ENCODE measurements around the gene RDH11. TPM values are rescaled to one million over a fixed set of nuclear protein-coding genes. Genes with fewer than 3 reads are reported as not detected.

Gene RDH11
- total and polyA plus RNA-seq, 2 donors (not counting 3 experiments of a cell fraction or from before 2014, with no cell fraction given) = 79.8 to 93.2 TPM

GRCh38 chr14:67666750-67667449 lies 28.7 kb downstream of the RDH11 start:
- DNase-seq (ENCODE audit: low read depth, low spot score) (peak; percentile 78), FAIRE-seq (peak; percentile 89)
- Histone ChIP-seq H3K4me1 (ENCODE audit: control insufficient read depth, extremely low read depth, insufficient read depth, low read length) (no peaks in the 10 kb centered on the region), H3K4me2 (ENCODE audit: insufficient read depth, low read length) (no peak overlapping the region), H3K36me3 (ENCODE audit: control insufficient read depth in 2 of 2, extremely low read depth in 1 of 2, insufficient read depth in 2 of 2, low read length in 2 of 2) (no peaks in the 10 kb centered on the region), H3K27ac (ENCODE audit: insufficient read depth, low read depth, low read length) (no peak overlapping the region), H4K20me1 (replicated peaks; ENCODE audit: control insufficient read depth, extremely low read depth, insufficient read depth, low read length) (peaks cover 4% of the 10 kb centered on the region), H3K9me1 (replicated peaks; ENCODE audit: control insufficient read depth, extremely low read depth, insufficient read depth, low read length) (no peaks in the 10 kb centered on the region), H2AFZ (ENCODE audit: low read depth, low read length) (no peak overlapping the region), H3K4me3 (replicated peaks in 1 of 3; ENCODE audit: insufficient read depth in 1 of 3, low read depth in 1 of 3, low read length in 3 of 3) (no peak overlapping the region), H3K9me3 (replicated peaks; ENCODE audit: control insufficient read depth, insufficient read depth, low read length) (no peaks in the 10 kb centered on the region), H3K9ac (replicated peaks; ENCODE audit: extremely low read depth, insufficient read depth, low read length) (no peak overlapping the region), H3K27me3 (ENCODE audit: control insufficient read depth in 2 of 2, insufficient read depth in 2 of 2, low read length in 2 of 2) (no peaks in the 10 kb centered on the region), H3K79me2 (ENCODE audit: control insufficient read depth, insufficient read depth, low read length) (peaks cover 46% of the 10 kb centered on the region)
- no TSS peak for BruUV-seq (replicated peaks)
- dilution Hi-C loops (cut with MboI; ENCODE audit: extremely low pct_ligation_motif_present, low sequenced_read_pairs) (no loop called here), intact Hi-C loops (cut with micrococcal nuclease) (loop anchor here (1.0 to 2.0 kb wide), 4 partner anchors 49 to 240 kb away; no protein-coding TSS in a partner anchor)
- CTCF ChIA-PET = interaction anchor here (0.6 to 15.5 kb wide), 35 partner anchors 8 to 239 kb away, joined by 3 to 437 read pairs (median 5); partner anchors contain the start of genes ARG2, PIGH, RDH11 and RDH12
- POLR2A ChIA-PET = no interaction called here
- TF ChIP-seq FOS (IDR thresholded peaks at IDR 0.05; ENCODE audit: borderline replicate concordance, insufficient read depth, low read length) (no peak), CTCF (IDR thresholded peaks at IDR 0.05; ENCODE audit: extremely low read depth in 1 of 2, insufficient read depth in 1 of 2, low read depth in 1 of 2, low read length in 2 of 2) (peak; percentile 39 to 50)

- FAIRE-seq (no peak), DNase-seq (ENCODE audit: low read depth, low spot score) (no peak)
- ChIA-PET CTCF (interaction anchor here (0.8 to 15.5 kb wide), 8 partner anchors 36 to 239 kb away, joined by 3 to 437 read pairs (median 46); partner anchors contain the start of genes ARG2, PIGH and RDH12), POLR2A (no interaction called here)
- intact Hi-C loops (cut with micrococcal nuclease) = loop anchor here (2.0 kb wide), 1 partner anchor 139 kb away; no protein-coding TSS in a partner anchor
- BruUV-seq (replicated peaks) = no TSS peak
- TF ChIP-seq POLR2A (IDR thresholded peaks at IDR 0.05; ENCODE audit: low read depth, low read length) (no peak), POLR2AphosphoS5 (IDR thresholded peaks at IDR 0.05; ENCODE audit: insufficient read depth, low read depth, low read length) (no peak), FOS (IDR thresholded peaks at IDR 0.05; ENCODE audit: borderline replicate concordance, insufficient read depth, low read length) (no peak), CTCF (IDR thresholded peaks at IDR 0.05; ENCODE audit: extremely low read depth in 1 of 2, insufficient read depth in 1 of 2, low read depth in 1 of 2, low read length in 2 of 2) (no peak), GATA2 (IDR thresholded peaks at IDR 0.05; ENCODE audit: insufficient read depth, insufficient read length, low read depth, low read length) (no peak), MAX (IDR thresholded peaks at IDR 0.05; ENCODE audit: insufficient read depth, insufficient read length) (no peak), EZH2 (IDR thresholded peaks at IDR 0.05; ENCODE audit: borderline replicate concordance, low read depth, low read length, severe bottlenecking) (no peak), MYC (IDR thresholded peaks at IDR 0.05; ENCODE audit: low read depth, low read length) (no peak), JUN (IDR thresholded peaks at IDR 0.05; ENCODE audit: borderline replicate concordance, insufficient read depth, insufficient read length, low read depth) (no peak)
- peaks cover 4% of the 10 kb centered on the region for H4K20me1 ChIP-seq (replicated peaks; ENCODE audit: control insufficient read depth, extremely low read depth, insufficient read depth, low read length)
- H3K4me2 ChIP-seq (ENCODE audit: insufficient read depth, low read length) = no peak overlapping the region
- no peaks in the 10 kb centered on the region for H3K9me3 ChIP-seq (replicated peaks; ENCODE audit: control insufficient read depth, insufficient read depth, low read length)
- H2AFZ ChIP-seq (ENCODE audit: low read depth, low read length) = no peak overlapping the region
- no peak overlapping the region for H3K9ac ChIP-seq (replicated peaks; ENCODE audit: extremely low read depth, insufficient read depth, low read length)
- no peaks in the 10 kb centered on the region for H3K4me1 ChIP-seq (ENCODE audit: control insufficient read depth, extremely low read depth, insufficient read depth, low read length)
- H3K4me3 ChIP-seq (replicated peaks in 1 of 3; ENCODE audit: insufficient read depth in 1 of 3, low read depth in 1 of 3, low read length in 3 of 3) = no peak overlapping the region
- dilution Hi-C loops (cut with MboI; ENCODE audit: extremely low pct_ligation_motif_present, low sequenced_read_pairs) = no loop called here
- no peaks in the 10 kb centered on the region for H3K27me3 ChIP-seq (ENCODE audit: control insufficient read depth in 2 of 2, insufficient read depth in 2 of 2, low read length in 2 of 2)
- peaks cover 43% of the 10 kb centered on the region for H3K79me2 ChIP-seq (ENCODE audit: control insufficient read depth, insufficient read depth, low read length)
- H3K9me1 ChIP-seq (replicated peaks; ENCODE audit: control insufficient read depth, extremely low read depth, insufficient read depth, low read length) = no peaks in the 10 kb centered on the region
- H3K27ac ChIP-seq (ENCODE audit: insufficient read depth, low read depth, low read length) = no peak overlapping the region
- no peaks in the 10 kb centered on the region for H3K36me3 ChIP-seq (ENCODE audit: control insufficient read depth in 2 of 2, extremely low read depth in 1 of 2, insufficient read depth in 2 of 2, low read length in 2 of 2)
Observed at GRCh38 chr14:67665868-67666267, 29.7 kb downstream of the RDH11 start.

All from endothelial cell of umbilical vein (primary cell).